OCI-LY1 (cell line): Measurements from ENCODE around the gene SHH.

ENCODE experiments used
- H2AFZ ChIP-seq: fragments of 200-600 bp; sonication (generic), shearing (Covaris generic); 2 replicates; pipeline ENCODE4 v1.6.0; 2014; ENCODE audit warnings: antibody characterized with exemption, mild to moderate bottlenecking, low read length
- H3F3A ChIP-seq: fragments of 200-600 bp; sonication (generic), shearing (Covaris generic); 2 replicates; pipeline ENCODE4 v1.6.0; 2014; ENCODE audit warnings: mild to moderate bottlenecking, antibody characterized with exemption, low read length, moderate library complexity; ENCODE audit not compliant: insufficient read depth
- H3K27ac ChIP-seq: fragments of 200-600 bp; sonication (generic); 2 replicates; pipeline ENCODE4 v1.5.1; 2014; ENCODE audit warnings: low read length, mixed run types, mild to moderate bottlenecking, low read depth; ENCODE audit not compliant: poor library complexity, severe bottlenecking
- H3K27me3 ChIP-seq: fragments of 200-600 bp; sonication (generic); 2 replicates; pipeline ENCODE4 v1.6.0; 2014; ENCODE audit warnings: antibody characterized with exemption, mild to moderate bottlenecking, low read length, moderate library complexity; ENCODE audit not compliant: insufficient read depth
- H3K36me3 ChIP-seq: fragments of 200-600 bp; sonication (generic); 2 replicates; pipeline ENCODE4 v1.6.1; 2014; ENCODE audit warnings: mild to moderate bottlenecking, antibody characterized with exemption, low read length, moderate library complexity, mixed read lengths; ENCODE audit not compliant: insufficient read depth
- H3K4me1 ChIP-seq: fragments of 200-600 bp; sonication (generic); 2 replicates; pipeline ENCODE4 v1.5.1; 2014; ENCODE audit warnings: mild to moderate bottlenecking, low read length, moderate library complexity; ENCODE audit not compliant: insufficient read depth, severe bottlenecking
- H3K4me2 ChIP-seq: fragments of 200-600 bp; sonication (generic), shearing (Covaris generic); 2 replicates; pipeline ENCODE4 v1.6.1; 2014; ENCODE audit warnings: low read length
- H3K4me3 ChIP-seq: fragments of 200-600 bp; sonication (generic); 2 replicates; pipeline ENCODE4 v1.5.1; 2014; ENCODE audit warnings: low read length, low read depth, mild to moderate bottlenecking, mixed read lengths; ENCODE audit not compliant: poor library complexity, severe bottlenecking
- H3K79me2 ChIP-seq: fragments of 200-600 bp; shearing (Covaris generic); 2 replicates; pipeline ENCODE4 v1.6.1; 2016; ENCODE audit warnings: mixed run types, low read length, mixed read lengths; ENCODE audit not compliant: insufficient read depth
- H3K9ac ChIP-seq: fragments of 200-600 bp; sonication (generic), shearing (Covaris generic); 2 replicates; pipeline ENCODE4 v1.6.1; 2014; ENCODE audit warnings: mild to moderate bottlenecking, low read length, mixed read lengths
- H3K9me2 ChIP-seq: fragments of 200-600 bp; sonication (generic), shearing (Covaris generic); 2 replicates; pipeline ENCODE4 v1.6.1; 2014; ENCODE audit warnings: low read depth, mild to moderate bottlenecking, low read length, mixed read lengths
- H3K9me3 ChIP-seq: fragments of 200-600 bp; shearing (Covaris generic); 2 replicates; pipeline ENCODE4 v1.6.1; 2014; ENCODE audit warnings: low read length, mixed read lengths
- H4K20me1 ChIP-seq: fragments of 200-600 bp; sonication (generic), shearing (Covaris generic); 2 replicates; pipeline ENCODE4 v1.6.0; 2016; ENCODE audit warnings: mild to moderate bottlenecking, low read length; ENCODE audit not compliant: insufficient read depth
- CTCF ChIP-seq: fragments of 200-600 bp; sonication (generic), shearing (Covaris generic); IDR thresholded peaks from 2 replicates; pipeline ENCODE4 v1.5.1; 2017; ENCODE audit warnings: mild to moderate bottlenecking, antibody characterized with exemption, low read length, moderate library complexity, mixed read lengths
- EZH2 ChIP-seq: fragments of 200-600 bp; sonication (generic), shearing (Covaris generic); IDR thresholded peaks from 2 replicates; pipeline ENCODE4 v1.8.0; 2017; ENCODE audit warnings: borderline replicate concordance, mixed run types, mild to moderate bottlenecking, antibody characterized with exemption, low read length, moderate library complexity, mixed read lengths

SHH gene

DNA sequence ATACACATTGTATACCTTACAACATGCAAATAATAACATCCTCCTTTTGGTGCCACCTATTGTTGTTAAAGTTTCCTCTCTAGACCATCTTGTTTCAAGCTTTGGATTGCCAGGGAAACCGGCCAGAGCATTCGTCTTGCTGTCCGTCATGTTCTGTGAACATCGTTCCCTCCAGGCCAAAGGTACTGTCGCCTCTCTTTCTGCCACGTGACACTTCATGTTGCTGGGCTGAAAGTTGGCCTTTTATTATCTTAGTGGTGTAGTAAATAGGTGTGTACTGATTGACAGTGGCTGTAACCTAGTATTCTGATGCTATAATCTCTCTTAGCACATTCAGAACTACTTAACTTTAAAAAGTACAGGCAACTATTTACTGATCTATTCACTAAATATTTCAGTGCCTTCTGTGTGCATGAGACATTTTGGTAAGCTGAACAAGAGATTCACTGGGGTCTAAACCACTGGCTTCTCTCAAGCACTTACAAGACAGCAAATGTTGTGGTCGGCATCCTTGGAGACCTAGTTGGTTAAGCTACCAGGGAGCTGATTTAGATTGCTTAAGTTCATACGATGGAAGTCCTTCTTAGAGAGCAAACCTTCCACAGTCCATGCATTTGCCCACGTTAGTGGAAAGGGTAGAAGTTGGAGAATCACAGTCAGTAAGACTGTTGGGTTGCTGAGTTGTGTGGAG, 52.4 kb downstream of the SHH start:
- Histone ChIP-seq H2AFZ (no peak overlapping the region), H3K79me2 (peaks cover 75% of the 10 kb centered on the region), H3F3A (no peaks in the 10 kb centered on the region), H3K4me2 (no peak overlapping the region), H3K9ac (no peak overlapping the region), H3K27me3 (no peaks in the 10 kb centered on the region), H3K9me3 (peaks cover 13% of the 10 kb centered on the region; the same call in 1 of the 2 replicates), H3K9me2 (no peaks in the 10 kb centered on the region), H4K20me1 (no peaks in the 10 kb centered on the region), H3K27ac (no peak overlapping the region), H3K4me3 (no peak overlapping the region), H3K36me3 (peaks cover 81% of the 10 kb centered on the region), H3K4me1 (peaks cover 51% of the 10 kb centered on the region)
- TF ChIP-seq EZH2 (no peak), CTCF (no peak)

GRCh38 chr7:155758348-155758747, 53.9 kb downstream of the SHH start:
- TF ChIP-seq CTCF (no peak), EZH2 (no peak)
- no peak overlapping the region for H3K4me3 ChIP-seq
- peaks cover 91% of the 10 kb centered on the region for H3K79me2 ChIP-seq

GRCh38 chr7:155756322-155756721, 55.9 kb downstream of the SHH start:
- Histone ChIP-seq H2AFZ (no peak overlapping the region), H3F3A (0 out of 2 replicates have a peak, but pooled peaks cover 4% of the 10 kb centered on the region), H3K36me3 (peaks cover 65% of the 10 kb centered on the region), H3K9me3 (peaks cover 13% of the 10 kb centered on the region; the same call in 1 of the 2 replicates), H3K9me2 (no peaks in the 10 kb centered on the region), H3K27me3 (no peaks in the 10 kb centered on the region), H3K4me1 (peaks cover 55% of the 10 kb centered on the region), H3K79me2 (peaks cover 94% of the 10 kb centered on the region), H3K9ac (no peak overlapping the region), H3K27ac (peak overlapping the region; percentile 15), H4K20me1 (no peaks in the 10 kb centered on the region), H3K4me2 (no peak overlapping the region), H3K4me3 (no peak overlapping the region)
- TF ChIP-seq EZH2 (no peak), CTCF (no peak)

More at GRCh38 chr7:155758348-155758747, 53.9 kb downstream of the SHH start:
- no peak overlapping the region for H3K27ac ChIP-seq
- H3K36me3 ChIP-seq = peaks cover 84% of the 10 kb centered on the region
- H3K27me3 ChIP-seq = no peaks in the 10 kb centered on the region
- H2AFZ ChIP-seq = no peak overlapping the region
- H4K20me1 ChIP-seq = no peaks in the 10 kb centered on the region
- peaks cover 51% of the 10 kb centered on the region for H3K4me1 ChIP-seq
- no peak overlapping the region for H3K4me2 ChIP-seq
- peaks cover 13% of the 10 kb centered on the region; the same call in 1 of the 2 replicates for H3K9me3 ChIP-seq
- H3K9ac ChIP-seq = no peak overlapping the region
- H3K9me2 ChIP-seq = no peaks in the 10 kb centered on the region
- H3F3A ChIP-seq = no peaks in the 10 kb centered on the region
